ENCODE measurements around the gene AAK1. TPM values are rescaled to one million over a fixed set of nuclear protein-coding genes. Genes with fewer than 3 reads are reported as not detected.

The AAK1 gene
- total RNA-seq, 1 experiment from 2014 or later = 30.6 TPM

GRCh38 chr2:69556008-69556407 is 87.5 kb downstream of the AAK1 start:
- no peak overlapping the region for H3T11ph ChIP-seq (ENCODE audit: low read length)
- H2BK5ac ChIP-seq (ENCODE audit: insufficient read length, low read length) = no peak overlapping the region
- H2AFZ ChIP-seq (ENCODE audit: low read length) = no peak overlapping the region
- H3K9ac ChIP-seq (ENCODE audit: extremely low read depth, insufficient read length, low read length) = no peak overlapping the region
- no peak overlapping the region for H3K27ac ChIP-seq (ENCODE audit: insufficient read length, low read depth, low read length)
- H2BK120ac ChIP-seq (ENCODE audit: low read depth, low read length, poor library complexity, severe bottlenecking) = no peak overlapping the region
- no peak overlapping the region for H3K23ac ChIP-seq (ENCODE audit: insufficient read length, low read depth, low read length)
- no peak overlapping the region for H4K8ac ChIP-seq (replicated peaks; ENCODE audit: insufficient read length, low read depth, low read length)
- H3K56ac ChIP-seq (ENCODE audit: insufficient read length, low read depth, low read length) = no peak overlapping the region
- H3K4me1 ChIP-seq (ENCODE audit: insufficient read depth, low read length) = peaks cover 3% of the 10 kb centered on the region; the same call in 1 of the 2 replicates
- H4K5ac ChIP-seq (ENCODE audit: insufficient read length, low read depth, low read length) = no peak overlapping the region
- H3K79me1 ChIP-seq (ENCODE audit: insufficient read depth, low read depth, low read length, poor library complexity, severe bottlenecking) = no peaks in the 10 kb centered on the region
- H2BK20ac ChIP-seq (ENCODE audit: low read depth, low read length, poor library complexity, severe bottlenecking) = no peak overlapping the region
- H3K27me3 ChIP-seq (ENCODE audit: insufficient read depth, low read length) = no peaks in the 10 kb centered on the region
- no CpG with 5 or more reads among the region's 4 CpGs for WGBS (ENCODE audit: extremely low coverage, insufficient read length, low lambda C conversion rate)
- H3K9me3 Mint-ChIP-seq = no peaks in the 10 kb centered on the region
- no peak overlapping the region for H3K18ac ChIP-seq (ENCODE audit: insufficient read length, low read depth, low read length)
- TF ChIP-seq CTCF (conservative IDR thresholded peaks at IDR 0.05) = no peak
- H3K4me3 Mint-ChIP-seq = no peak overlapping the region
- no peak overlapping the region for H4K91ac ChIP-seq (ENCODE audit: insufficient read length, low read depth, low read length)
- peak overlapping the region in 1 of 3 experiments; percentile 38; a peak in 3 of 7 replicates for H3K27ac Mint-ChIP-seq
- no peaks in the 10 kb centered on the region for H3K79me2 ChIP-seq (ENCODE audit: insufficient read depth, low read length)
- no peaks in the 10 kb centered on the region for H3K27me3 Mint-ChIP-seq (ENCODE audit: low read depth)
- H3K4me1 Mint-ChIP-seq = peaks cover 8% of the 10 kb centered on the region in 2 experiments
- no peak overlapping the region for H2BK15ac ChIP-seq (ENCODE audit: low read depth, low read length)
- no peak overlapping the region for H3K14ac ChIP-seq (ENCODE audit: insufficient read depth, low read length)
- H3K9me3 ChIP-seq (ENCODE audit: control insufficient read depth, low read depth, low read length) = no peaks in the 10 kb centered on the region
- H3K36me3 Mint-ChIP-seq (ENCODE audit: insufficient read depth in 1 of 3, low read depth in 3 of 3) = peaks cover 0 to 11% (median 0%) of the 10 kb centered on the region in 3 experiments; a peak in 2 of 7 replicates
- no peak overlapping the region for H2AK5ac ChIP-seq (ENCODE audit: insufficient read length, low read length)
- no peaks in the 10 kb centered on the region for H4K20me1 ChIP-seq (ENCODE audit: control insufficient read depth, insufficient read depth, insufficient read length)
- H2BK12ac ChIP-seq (ENCODE audit: insufficient read length, low read depth, low read length) = no peak overlapping the region
- H3K4me2 ChIP-seq (ENCODE audit: insufficient read depth, insufficient read length, low read length) = no peak overlapping the region
- H3K23me2 ChIP-seq (ENCODE audit: insufficient read length, low read depth, low read length, poor library complexity, severe bottlenecking) = no peaks in the 10 kb centered on the region
- H3K4ac ChIP-seq (ENCODE audit: low read depth, low read length) = no peak overlapping the region
- DNase-seq = no peak
